Measurements from ENCODE around the gene ERG. TPM values are rescaled to one million over a fixed set of nuclear protein-coding genes. Genes with fewer than 3 reads are reported as not detected.

The ERG gene
- polyA plus RNA-seq, 1 experiment: not detected

DNA sequence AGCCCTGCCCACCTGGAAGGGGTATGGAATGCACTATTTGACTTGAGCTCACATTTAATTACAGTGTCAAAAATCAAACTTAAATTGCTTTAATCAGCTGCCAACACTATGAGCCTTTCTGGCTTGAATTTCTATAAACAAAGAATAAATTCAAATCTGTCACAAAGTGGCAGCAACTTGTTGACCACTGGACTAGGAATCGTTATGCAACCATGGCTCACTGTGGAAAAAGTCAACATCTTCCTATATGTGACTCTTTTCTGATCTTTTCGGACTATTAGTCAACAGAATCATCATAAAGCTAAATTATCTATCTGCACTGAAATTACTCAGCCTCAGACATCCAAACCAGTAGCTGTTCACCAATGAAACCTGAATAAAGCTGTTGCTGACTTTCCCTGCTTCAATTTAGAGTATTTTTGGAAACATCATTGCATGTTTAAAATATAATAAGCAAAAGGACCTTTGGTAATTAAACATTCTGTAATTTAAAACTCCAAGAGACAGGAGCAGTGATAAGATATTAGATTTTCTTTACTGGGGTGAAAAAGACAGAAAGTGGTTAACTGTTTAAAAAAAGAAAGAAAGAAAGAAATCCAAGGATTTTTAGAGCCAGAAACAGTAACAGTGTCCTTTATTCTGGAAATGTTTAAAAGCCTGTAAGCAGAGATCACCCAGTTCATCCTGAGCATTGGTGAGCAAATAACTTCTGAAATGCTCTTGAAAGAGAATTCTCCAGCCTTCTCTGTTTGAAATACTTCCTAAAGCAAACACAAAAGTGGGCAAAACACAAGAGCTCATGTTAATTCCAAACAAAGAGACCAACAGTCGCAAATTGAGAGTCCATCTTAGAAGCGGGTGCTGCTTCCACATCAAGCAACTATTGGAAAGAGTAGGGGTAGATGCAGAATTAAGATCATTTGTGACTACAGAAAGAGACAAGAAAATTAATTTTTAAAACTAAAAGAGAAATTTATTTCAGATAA lies 26.2 kb upstream of the ERG start:
- peaks cover 2% of the 10 kb centered on the region for H3K27me3 ChIP-seq (ENCODE audit: control insufficient read depth, insufficient read depth, low read length)
- CTCF ChIA-PET: interaction anchor here (1.3 kb wide), 1 partner anchor 19 kb away, joined by 4 read pairs; no protein-coding TSS in a partner anchor
- POLR2A ChIA-PET: no interaction called here

DNA sequence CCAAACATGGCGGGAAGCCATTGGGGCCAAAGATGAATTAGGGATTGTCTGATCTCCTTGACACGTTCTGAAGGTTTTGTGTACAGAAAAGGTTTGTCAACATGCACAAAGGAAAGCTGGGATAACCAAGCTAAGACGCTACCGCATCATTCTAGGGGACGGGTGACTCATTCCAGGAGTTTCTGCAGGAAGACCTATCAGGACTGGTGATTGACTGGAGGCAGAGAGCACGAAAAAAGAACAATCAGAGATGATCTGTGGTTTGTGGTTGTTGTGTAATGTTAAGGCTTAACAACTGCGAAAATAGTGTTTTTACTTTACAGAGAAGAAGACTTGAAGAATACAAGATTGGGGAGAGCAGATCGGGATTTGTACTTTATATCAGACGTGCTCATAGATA lies 22.2 kb upstream of the ERG start:
- POLR2A ChIA-PET: no interaction called here
- Histone ChIP-seq H3K4me3 (ENCODE audit: low read depth, low read length) (no peak overlapping the region), H3K9me3 (ENCODE audit: control insufficient read depth, insufficient read depth, low read length) (no peaks in the 10 kb centered on the region), H3K27ac (ENCODE audit: low read depth, low read length) (no peak overlapping the region), H3K27me3 (ENCODE audit: control insufficient read depth, insufficient read depth, low read length) (peaks cover 2% of the 10 kb centered on the region)
- CTCF ChIA-PET: interaction anchor here (1.2 kb wide), 1 partner anchor 192 kb away, joined by 3 read pairs; no protein-coding TSS in a partner anchor
- TF ChIP-seq, protein P1, sequence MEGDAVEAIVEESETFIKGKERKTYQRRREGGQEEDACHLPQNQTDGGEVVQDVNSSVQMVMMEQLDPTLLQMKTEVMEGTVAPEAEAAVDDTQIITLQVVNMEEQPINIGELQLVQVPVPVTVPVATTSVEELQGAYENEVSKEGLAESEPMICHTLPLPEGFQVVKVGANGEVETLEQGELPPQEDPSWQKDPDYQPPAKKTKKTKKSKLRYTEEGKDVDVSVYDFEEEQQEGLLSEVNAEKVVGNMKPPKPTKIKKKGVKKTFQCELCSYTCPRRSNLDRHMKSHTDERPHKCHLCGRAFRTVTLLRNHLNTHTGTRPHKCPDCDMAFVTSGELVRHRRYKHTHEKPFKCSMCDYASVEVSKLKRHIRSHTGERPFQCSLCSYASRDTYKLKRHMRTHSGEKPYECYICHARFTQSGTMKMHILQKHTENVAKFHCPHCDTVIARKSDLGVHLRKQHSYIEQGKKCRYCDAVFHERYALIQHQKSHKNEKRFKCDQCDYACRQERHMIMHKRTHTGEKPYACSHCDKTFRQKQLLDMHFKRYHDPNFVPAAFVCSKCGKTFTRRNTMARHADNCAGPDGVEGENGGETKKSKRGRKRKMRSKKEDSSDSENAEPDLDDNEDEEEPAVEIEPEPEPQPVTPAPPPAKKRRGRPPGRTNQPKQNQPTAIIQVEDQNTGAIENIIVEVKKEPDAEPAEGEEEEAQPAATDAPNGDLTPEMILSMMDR (IDR thresholded peaks at IDR 0.05; ENCODE audit: low read depth, low read length): no peak
- no peak for DNase-seq (ENCODE audit: low read depth, low spot score)

More for the DNA sequence above, 26.2 kb upstream of the ERG start:
- H3K27ac ChIP-seq (ENCODE audit: low read depth, low read length): no peak overlapping the region
- H3K9me3 ChIP-seq (ENCODE audit: control insufficient read depth, insufficient read depth, low read length): no peaks in the 10 kb centered on the region
- no peak for DNase-seq (ENCODE audit: low read depth, low spot score)
- TF ChIP-seq, protein P1 (IDR thresholded peaks at IDR 0.05; ENCODE audit: low read depth, low read length): no peak
- H3K4me3 ChIP-seq (ENCODE audit: low read depth, low read length): no peak overlapping the region

DNA sequence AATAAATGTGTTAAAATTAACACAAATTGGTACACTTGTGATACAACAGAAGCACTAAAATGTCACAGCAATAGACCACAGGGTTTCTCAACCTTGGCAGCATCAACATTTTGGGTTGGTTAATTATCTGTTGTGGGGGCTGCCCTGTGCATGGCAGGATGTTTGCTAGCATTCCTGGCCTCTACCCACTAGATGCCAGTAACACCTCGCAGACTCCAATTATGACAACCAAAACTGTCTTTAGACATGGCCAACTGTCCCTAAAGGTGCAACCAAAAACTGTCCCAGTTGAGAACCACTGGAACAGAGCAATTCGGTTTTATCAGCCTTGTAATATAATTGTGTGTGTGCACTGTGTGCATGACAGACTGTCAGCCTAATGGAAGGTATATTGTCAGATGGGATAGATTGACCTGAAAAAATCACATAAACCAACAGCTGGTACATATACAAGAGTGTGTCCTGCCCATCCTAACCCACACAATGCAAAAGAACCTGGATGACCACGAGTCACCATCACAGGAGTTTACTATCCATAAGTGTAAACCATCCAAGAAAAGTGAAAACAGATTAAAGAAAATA lies 13.5 kb upstream of the ERG start:
- H3K9me3 ChIP-seq (ENCODE audit: control insufficient read depth, insufficient read depth, low read length): no peaks in the 10 kb centered on the region
- CTCF ChIA-PET: interaction anchor here (0.6 kb wide), 1 partner anchor 608 kb away, joined by 6 read pairs; no protein-coding TSS in a partner anchor
- POLR2A ChIA-PET: no interaction called here
- DNase-seq (ENCODE audit: low read depth, low spot score): no peak
- TF ChIP-seq, protein P1 (IDR thresholded peaks at IDR 0.05; ENCODE audit: low read depth, low read length): no peak
- H3K27ac ChIP-seq (ENCODE audit: low read depth, low read length): no peak overlapping the region
- peaks cover 9% of the 10 kb centered on the region for H3K27me3 ChIP-seq (ENCODE audit: control insufficient read depth, insufficient read depth, low read length)
- no peak overlapping the region for H3K4me3 ChIP-seq (ENCODE audit: low read depth, low read length)

DNA sequence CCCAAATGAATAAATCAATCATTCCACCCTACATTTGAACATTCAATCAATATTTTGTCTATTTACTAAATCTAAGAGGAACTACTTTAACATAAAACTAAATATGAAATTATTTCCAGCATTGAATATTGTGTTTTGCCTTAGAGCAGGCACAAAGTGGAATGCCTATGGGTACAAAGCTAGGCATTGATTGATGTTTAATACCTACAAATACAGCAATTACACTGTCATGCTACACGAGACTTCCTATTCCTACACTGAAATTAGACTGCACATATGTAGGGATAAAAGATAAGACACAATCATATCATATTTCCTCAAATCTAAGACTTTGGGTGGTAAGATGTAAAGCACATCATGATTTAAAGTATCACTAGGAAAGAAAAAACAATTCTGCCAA lies 12.9 kb upstream of the ERG start:
- no peak overlapping the region for H3K4me3 ChIP-seq (ENCODE audit: low read depth, low read length)
- peaks cover 10% of the 10 kb centered on the region for H3K27me3 ChIP-seq (ENCODE audit: control insufficient read depth, insufficient read depth, low read length)
- CTCF ChIA-PET: no interaction called here
- POLR2A ChIA-PET: no interaction called here
- H3K9me3 ChIP-seq (ENCODE audit: control insufficient read depth, insufficient read depth, low read length): no peaks in the 10 kb centered on the region
- H3K27ac ChIP-seq (ENCODE audit: low read depth, low read length): no peak overlapping the region
- no peak for DNase-seq (ENCODE audit: low read depth, low spot score)
- TF ChIP-seq, protein P1 (IDR thresholded peaks at IDR 0.05; ENCODE audit: low read depth, low read length): no peak
